NCI-H128 (cell line): ENCODE data around the gene TTC34.

Experiments
- DNase-seq: peaks from one replicate; lab custom pipeline; 2025; ENCODE audit not compliant: unreplicated experiment; lab: John Stamatoyannopoulos, UW

TTC34 gene

DNA sequence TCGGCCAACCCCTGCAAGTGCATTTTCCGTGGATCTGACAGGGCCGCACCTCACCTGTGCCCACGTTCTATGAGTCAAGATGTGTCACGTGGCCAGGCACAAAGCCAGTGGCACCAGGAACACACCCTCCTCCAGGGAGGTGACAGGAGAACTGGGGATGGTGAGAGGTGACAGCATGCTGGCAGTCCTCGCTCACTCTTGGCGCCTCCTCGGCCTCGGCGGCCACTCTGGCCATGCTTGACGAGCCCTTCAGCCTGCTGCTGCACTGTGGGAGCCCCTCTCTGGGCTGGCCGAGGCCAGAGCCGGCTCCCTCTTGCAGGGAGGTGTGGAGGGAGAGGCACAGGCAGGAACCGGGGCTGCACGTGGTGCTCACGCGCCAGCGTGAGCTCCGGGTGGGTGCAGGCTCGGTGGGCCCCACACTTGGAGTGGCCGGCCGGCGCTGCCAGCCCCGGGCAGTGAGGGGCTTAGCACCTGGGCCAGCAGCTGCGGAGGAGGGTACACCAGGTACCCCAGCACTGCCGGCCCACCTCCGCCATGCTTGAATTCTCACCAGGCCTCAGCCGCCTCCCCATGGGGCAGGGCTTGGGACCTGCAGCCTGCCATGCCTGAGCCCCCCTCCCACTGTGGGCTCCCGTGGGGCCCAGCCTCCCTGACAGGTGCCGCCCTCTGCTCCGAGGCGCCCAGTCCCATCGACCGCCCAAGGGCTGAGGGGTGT, 11.6 kb upstream of the TTC34 start:
- no peak for DNase-seq

DNA sequence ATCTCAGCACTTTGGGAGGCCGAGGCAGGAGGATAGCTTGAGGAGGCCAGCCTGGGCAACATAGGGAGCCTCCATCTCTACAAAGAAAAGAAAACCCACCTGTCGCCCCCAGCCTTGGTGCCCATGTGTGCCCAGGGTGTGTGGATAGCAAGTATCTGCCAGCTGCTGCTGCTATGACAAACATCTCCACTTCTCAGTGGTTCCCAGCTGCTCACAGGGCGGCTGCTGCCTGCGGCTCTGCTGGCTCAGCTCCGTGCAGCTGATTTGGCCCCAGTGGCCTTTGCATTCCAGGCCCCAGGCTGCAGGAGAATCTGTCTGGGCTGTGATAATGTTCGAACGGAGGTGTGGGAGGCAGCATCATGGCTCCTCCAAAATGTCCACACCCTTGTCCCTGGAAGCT, 10.6 kb upstream of the TTC34 start:
- DNase-seq, result no peak

DNA sequence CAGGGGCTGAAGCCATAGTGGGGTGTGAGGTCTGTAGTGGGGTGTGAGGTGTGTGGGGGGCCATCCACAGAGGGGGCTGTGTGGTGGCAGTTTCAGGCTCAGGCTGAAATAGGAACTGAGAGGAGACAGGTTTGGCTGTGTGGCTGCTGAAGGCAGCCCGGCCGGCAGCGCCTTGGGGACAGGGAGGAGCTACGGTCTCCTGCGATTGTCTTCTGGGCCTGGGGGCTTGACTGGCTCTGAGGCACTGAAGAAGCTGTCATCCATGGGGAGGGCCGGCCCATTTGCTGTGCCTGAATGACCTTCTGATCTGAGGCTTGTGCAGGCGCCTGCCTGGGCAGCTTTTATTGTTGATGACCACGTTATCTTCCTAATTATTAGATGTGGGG, 10.0 kb upstream of the TTC34 start:
- no peak for DNase-seq

DNA sequence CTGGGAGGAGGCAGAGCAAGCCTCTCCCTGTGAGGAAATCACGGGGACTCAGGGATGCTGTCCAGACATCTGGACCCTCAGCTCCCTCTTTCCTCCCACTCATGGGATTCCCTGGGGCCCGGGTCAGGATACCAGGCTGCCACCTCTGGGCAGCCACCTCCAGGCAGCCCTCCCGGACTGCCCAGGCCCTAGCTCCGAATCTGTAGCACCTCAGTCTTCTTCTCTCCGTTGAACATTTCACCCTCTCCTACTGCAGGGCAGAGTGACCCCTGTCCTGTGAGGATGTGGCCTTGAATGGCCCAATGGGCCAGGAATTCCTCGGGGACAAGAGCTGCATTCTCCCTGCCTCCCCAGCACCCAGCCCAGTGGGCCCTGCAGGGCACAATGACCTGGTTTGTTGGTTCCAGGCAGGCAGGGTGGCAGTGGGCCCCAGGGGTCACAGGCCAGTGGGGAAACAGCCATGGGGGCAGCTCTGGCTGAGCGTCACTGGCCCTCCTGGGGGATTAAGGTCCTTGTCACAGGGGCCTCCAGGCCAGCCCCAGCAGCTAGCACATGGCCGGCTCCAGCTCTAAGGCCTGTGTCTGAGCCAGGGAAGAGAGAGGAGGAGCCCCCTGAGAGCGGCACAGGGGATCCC, 9.5 kb upstream of the TTC34 start:
- DNase-seq, result no peak

DNA sequence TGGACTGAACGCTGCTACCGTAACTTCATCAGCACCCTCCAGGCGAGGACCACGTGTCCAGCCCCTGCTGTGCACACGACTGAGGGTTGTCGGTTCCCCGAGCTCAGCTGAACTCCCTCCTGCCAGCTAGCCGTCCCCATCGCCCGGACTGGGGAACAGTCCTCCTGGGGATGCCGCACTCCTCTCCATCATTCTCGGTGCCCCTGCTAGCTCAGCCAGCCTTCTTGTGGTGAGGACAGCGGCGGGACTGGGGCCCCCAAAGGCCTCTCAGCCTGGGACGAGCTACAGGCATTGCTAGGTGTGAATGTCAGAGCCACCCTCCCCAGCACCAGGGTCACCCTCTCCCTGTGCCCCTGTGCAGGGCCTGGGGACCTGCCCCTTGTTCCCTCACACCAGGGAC, 8.8 kb upstream of the TTC34 start:
- DNase-seq, result no peak

DNA sequence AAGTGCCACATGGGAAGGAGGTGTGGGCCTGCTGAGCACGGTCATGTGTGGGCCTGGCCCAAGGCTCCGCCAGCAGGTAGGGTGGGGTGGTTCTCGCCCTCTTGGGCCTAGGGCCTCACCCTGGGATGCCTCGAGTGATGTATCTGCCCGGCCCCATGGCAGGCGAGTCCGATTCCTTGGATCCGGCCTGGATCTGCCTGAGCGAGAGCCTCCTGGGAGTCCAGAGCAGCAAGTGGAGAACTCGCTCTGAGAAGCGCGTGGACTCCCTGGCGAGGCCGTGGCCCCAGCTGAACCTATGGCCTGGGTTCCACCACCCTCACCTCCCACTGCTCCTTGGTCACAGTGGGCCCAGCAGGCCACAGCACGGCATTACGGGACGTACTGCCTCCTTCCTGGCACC, 8.2 kb upstream of the TTC34 start:
- DNase-seq, result no peak

DNA sequence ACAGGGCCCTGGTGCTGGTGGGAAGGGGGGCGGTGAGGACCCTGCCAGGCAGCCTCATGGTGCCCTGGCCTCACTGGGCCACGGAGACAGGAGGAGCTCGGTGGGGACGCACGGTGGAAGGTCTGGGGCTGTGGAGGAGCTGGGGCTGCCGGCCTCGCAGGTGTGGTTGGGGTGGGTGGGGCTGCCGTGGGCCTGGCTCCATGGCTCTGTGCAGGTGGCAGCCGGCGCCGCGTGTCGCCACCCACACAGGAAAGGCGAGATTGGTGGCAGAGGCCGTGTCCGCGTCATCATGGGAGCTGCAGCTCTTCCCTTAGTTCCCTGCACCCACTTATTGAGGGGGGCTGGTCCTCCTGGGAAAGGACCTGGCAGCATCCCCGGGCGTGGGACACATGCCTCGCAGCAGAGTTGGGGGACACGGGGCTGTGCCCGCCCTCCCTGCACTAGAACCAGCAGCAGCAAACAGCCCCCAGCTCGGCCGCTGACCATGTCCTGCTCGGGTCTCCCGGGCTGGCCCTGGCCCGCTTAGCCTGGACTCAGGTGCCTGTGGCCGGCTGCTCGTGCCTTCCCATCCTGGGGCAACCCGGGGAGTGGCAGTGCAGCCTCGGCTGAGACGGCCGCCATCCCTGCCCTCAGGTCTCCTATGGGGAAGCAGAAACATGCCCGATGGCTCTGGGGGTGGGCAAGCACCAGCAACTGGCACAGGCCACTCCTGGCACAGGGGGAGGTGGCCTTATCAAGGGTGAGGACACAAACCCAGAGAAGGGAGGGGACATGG, 7.5 kb upstream of the TTC34 start:
- DNase-seq, result no peak

DNA sequence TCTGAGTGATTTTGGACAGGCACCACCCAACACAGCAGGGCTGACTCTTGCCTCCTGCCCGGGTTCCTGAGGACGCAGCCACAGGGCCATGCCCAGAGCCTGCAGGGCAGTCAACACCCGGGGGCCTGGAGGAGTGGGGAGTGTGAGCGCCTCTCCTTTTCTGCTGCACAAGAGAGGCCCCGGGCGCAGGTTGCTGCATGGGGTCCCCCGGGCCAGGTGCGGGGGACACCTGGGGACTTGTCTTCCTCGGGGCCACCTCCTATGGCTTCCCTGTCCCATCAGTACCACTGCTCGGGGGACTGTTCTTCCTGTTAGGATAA, 6.9 kb upstream of the TTC34 start:
- no peak for DNase-seq

DNA sequence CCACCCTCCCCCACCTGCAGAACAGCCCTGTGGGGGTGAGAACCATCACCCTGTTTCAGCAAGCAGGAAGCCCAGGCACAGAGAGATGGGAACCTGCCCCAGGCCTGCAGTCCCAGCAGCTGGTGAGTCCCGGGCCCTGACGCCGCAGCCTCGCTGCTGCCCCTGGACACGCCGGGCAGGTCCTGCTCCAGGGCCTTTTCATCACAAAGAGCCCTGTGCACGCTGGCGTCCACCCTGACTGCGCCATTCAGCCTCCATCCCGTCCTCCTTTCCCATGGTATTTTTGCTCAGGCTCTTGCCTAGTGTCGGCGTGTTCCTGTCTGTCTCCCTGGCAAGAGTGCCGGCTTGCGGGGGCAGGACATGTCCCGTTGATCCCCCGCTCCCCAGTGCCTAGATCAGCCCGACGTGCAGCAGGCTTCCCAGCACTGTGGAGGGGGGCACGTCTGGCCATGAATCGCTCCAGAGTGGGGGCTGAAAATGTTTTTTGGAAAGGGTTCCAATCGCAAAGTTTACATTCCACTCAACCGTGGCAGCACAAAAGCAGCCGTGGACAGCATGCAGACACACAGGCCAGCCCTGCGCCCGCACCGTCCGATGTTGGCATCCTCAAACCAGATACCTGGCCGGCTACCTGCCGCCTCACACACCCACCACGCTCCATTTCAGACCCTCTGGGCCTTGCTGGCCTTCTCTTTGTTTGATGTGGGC, 6.3 kb upstream of the TTC34 start:
- DNase-seq, result no peak

DNA sequence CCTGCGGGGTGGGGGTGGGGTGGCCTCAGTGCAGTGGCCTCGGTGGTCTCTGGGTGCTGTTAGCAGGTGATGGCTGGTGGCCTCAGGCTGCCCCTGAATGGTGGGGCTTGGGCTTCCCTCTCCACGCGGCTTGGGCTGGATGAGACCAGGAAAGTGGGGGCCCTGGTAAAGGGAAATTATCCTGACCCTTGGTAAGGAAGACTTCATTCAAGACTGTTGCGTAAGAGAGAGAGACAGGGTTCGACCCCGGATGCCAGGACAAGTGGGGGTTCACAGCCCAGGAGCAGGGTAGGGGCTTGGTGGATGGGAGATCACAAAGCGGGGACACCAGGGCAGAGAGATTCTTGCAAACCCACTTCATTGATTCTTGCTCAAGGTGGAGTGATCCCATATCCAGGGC, 5.5 kb upstream of the TTC34 start:
- no peak for DNase-seq

DNA sequence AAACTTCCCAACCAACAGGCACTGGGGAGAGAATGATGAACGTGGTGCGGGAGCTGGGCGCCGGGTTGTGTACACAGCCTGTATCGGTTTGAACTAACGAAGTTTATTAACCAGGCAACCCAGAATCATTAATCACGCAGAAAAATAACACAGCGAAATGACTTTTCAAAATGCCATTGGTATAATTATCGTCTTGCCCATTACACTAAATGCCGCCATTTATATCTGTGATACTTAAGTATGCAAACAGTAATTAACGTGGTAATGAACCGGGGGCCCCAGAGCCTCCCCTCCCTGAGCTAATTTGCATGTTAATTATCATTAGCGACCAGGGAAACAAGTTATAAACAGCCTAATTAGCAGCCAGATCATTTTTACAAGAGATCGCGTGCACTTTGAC, 5.1 kb upstream of the TTC34 start:
- no peak for DNase-seq

DNA sequence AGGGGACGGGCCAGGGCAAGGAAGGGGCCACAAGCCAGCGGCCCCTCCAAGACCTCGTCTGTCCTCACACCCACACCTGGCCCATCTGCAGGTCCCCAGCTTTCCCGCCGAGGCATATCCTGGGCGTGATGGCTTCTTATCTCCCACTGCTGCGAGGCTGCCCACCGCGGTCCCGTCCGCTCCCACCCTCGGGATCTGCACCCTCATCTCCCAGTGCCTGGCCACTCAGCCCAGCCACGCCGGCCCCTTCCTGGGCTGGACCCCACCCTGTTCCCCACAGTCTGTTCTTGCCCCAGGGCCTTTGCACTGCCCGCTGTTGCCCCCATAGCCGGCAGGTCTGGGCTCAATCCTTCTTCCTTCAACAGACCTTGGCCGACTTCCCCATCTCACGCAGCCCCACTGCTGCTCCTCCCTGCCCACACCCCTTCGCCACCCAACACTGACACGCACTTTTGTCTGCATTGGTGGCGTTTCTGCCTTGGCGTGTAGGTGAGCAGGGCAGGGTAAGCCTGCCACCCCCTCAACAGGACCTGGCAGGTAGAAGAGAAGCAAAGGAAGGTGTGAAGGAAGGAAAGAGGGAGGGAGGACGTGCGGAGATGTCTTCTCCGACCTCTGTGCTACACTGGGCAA, 4.4 kb upstream of the TTC34 start:
- no peak for DNase-seq

DNA sequence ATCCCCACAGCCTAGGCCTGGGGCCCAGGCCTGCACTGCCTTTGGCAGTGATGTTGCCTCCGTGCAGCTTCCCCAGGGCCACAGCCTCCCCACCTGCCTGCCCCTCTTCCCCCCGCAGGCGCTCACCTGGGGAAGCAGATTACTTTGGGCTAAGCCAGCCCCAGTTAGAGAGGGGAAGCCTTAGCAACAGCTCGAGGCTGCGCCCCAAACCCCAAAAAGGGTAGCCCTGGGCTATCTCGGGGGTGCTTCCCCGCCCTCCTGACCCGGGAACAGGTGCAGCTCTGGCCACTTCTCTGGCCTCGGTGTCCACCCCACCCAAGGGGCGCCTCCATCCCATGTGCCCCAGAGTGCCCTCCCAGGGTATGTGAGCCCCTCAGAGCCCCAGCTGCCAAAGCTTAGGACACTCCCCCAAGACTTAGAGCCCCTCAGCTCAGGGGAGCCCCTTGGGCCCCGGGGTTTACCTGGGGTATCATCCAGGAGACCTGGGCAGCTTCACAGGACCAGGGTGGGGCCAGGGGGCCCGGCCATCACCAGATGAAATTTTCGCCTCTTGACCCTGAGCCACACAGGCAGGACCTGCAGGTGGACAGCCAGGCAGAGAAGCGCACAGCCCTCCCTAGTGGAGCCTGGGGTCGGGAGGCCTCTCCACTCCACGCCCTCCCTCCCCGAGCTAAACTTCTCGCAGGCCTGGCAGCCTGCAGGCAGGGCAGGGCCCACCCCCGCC, 3.3 kb upstream of the TTC34 start:
- DNase-seq, result no peak

DNA sequence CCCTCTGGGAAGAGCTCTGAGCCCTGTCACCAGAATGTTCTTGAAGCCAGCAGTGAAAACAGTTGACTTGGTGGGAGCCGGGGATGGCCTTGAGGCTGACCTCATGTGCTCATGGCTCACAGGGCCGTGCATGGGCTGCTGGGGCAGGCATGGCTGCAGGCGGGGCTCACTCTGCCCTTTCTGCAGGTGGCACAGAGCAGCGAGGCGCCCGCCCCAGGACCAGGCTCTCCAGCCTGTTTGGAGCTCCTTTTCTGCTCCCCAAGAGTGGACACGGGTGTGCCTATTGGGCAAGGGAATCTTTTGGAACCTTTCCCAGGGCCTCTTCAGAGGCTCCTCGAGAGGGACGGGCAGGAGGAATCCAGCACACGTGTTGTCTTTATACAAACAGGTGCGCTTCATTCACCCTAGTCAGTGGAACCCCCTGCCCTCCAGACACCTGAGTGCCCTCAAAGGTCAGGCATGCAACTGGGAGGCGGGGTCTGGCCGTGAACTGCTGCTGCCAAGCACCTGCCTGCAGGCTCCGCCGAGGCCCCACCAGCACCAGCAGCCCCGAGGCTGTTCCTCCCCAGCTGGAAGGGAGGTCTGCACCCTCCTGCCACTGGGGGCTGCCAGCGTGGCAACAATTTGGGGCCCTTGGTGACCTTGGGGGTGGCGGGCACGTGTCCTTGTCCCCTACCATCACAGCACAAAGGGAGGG, 2.6 kb upstream of the TTC34 start:
- DNase-seq, result no peak

DNA sequence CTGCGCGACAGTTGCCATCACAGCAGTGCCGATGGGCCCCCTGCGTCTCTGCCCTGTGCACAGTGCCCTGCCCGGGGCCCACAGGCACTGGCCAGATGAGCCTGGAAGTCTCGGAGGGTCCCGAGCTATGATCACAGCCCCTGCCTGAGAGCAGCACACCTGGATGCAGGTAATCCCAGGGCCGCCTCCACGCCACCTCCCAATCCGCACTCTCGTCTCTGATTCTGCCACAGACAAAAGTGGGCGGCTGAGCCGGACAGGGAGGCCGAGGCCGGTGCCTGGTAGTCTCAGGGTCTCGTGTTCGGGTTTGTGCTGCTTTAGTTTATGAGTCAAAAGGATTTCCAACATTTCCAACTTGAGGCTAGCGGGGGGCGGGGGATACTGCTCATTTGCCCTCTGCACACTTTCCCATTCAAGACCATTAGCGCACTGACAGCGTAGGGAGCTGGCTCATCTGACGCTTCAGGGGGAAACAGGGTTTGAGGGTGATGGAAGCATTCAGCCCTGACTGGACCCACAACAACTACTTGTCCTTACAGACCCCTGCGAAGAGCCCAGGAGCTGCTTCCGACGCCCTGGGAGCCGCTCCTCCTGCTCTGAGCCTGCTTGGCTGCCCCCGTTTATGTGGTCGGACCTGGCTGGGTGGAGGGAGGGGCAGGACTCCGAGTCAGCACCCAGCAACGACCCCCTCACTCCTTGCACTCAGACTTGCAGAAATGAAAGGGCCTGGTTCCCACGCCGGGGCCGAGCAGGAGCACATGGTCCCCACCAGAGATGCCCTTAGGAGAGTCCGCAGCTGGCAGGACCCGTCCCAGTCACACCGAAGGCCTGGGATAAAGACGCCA, 1.8 kb upstream of the TTC34 start:
- no peak for DNase-seq

DNA sequence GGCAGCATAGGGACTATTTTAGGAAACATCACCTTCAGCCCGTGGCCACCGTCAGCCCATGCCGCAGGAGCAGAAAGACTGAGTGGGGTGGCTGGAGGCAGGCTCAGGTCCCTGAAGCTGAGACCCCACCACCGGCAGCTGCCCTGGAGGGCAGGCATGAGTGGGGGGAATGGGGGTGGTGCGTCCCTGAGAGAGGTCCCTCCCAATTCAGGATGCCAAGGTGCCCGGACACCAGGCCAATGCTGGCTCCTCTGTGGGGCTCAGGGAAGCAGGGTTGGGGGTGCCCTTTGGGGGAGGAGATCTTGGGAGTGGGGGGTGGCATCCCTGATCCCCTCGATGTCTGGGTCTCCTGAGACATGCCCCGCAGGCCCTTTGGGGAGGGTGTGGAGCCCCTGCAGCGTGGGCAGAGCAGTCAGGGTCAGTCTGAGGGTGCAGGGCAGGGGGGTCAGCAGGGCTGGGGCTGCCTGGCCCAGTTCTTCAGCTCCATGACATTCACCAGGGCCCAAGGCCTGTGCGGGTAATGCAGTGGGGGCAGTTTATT, 998 bp upstream of the TTC34 start:
- DNase-seq, result no peak

DNA sequence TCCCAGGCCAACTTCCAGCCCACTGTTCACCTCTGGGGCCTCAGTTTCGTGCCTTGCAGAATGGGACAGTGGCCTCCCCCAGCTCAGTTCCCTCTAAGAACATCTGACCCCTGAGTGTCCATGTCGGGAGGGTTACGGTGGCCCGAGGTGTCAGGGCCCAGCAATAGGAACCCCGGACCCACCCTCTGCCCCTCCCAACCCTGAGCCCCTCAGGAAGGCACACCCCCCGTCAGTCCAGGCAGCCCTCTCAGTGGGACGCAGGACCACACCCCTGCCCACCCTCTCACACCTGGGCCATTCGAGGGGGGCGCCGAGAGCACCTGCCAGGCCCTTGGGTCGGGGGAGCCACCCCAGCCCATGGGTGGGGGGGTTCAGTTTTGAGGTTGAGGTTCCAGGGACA, 447 bp downstream of the TTC34 start:
- no peak for DNase-seq

DNA sequence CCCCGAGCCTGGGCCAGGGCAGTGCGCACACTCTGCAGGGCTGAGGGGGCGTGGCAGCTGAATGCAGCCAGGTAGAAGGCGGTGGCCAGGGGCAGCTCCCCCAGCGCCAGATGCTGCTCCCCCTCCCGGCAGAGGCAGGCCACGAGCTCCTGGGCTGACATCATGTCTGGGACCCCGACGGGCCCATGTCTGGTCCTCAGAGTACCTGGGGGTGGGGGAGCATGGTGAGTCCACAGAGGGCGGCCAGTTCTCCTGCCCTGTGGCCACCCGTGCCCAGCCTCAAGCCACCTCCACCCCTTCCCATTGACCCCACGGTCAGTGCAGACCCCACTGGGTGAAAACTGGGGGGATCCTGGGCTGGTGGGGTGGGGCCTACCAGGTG, 838 bp downstream of the TTC34 start:
- DNase-seq, result no peak
